HepG2 (cell line): ENCODE measurements around the gene PACRGL.

Source experiments
- BRCA1 ChIP-seq: sonication (generic); formaldehyde crosslinking; IDR thresholded peaks from 2 replicates; pipeline ENCODE4 v1.4.0; 2020; ENCODE audit warnings: missing genetic modification reagents
- CEBPB ChIP-seq: IDR thresholded peaks from 2 replicates; pipeline ENCODE4 v1.6.1; 2011; ENCODE audit warnings: low read depth, low read length, improper control_type of control experiment, borderline replicate concordance
- MXI1 ChIP-seq: IDR thresholded peaks from 3 replicates; pipeline ENCODE4 v1.6.1; 2012; ENCODE audit warnings: low read depth, low read length, inconsistent platforms, borderline replicate concordance
- TF ChIP-seq, protein P1 (sequence below): sonication (generic); formaldehyde crosslinking; IDR thresholded peaks from 2 replicates; pipeline ENCODE4 v1.5.1; 2020; ENCODE audit warnings: mild to moderate bottlenecking, missing genetic modification reagents, moderate library complexity
- TF ChIP-seq, protein P2 (sequence below): sonication (generic); formaldehyde crosslinking; IDR thresholded peaks from 2 replicates; pipeline ENCODE4 v1.9.0; 2021; ENCODE audit warnings: missing genetic modification reagents, mild to moderate bottlenecking, borderline replicate concordance

DNA sequence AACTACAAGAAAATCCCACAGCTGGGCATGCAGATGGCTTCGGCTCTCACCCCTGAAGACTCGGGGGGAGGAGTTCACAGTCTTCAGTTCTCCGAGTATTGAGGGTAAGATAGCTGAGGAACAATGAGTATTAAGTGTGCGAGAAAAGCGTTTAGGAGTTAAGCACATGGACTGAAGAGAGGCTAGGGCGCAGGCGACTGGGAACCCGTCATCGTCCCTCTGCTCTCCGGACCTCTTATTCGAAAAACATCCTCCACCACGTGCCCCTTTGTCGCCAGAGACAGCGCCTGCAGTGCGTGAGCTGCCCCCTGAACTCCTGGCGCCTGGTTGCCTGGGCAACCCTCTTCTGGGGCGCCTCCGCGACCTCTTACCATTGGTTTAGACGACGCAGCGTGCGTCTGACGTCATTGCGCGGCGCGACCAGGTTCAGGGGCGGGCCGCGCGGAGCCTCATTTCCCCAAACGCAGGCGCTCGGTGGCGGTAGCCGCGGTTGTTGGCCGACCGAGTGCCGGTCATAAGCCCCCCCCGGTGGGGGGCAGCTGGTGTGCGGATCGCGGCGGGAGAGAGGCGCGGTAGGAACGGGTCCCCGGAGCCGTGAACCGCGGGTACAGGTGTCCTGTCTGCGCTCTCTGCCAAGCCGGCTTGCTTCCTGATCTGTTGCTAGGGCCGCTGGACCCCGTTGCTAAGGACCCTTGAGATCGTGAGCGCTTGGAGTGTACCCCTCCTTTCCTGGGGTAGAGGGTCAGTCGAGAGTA lies at the start of gene PACRGL:
- TF ChIP-seq, protein P1, sequence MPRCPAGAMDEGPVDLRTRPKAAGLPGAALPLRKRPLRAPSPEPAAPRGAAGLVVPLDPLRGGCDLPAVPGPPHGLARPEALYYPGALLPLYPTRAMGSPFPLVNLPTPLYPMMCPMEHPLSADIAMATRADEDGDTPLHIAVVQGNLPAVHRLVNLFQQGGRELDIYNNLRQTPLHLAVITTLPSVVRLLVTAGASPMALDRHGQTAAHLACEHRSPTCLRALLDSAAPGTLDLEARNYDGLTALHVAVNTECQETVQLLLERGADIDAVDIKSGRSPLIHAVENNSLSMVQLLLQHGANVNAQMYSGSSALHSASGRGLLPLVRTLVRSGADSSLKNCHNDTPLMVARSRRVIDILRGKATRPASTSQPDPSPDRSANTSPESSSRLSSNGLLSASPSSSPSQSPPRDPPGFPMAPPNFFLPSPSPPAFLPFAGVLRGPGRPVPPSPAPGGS = peak; percentile 50; the same call in 1 of the 2 replicates
- TF ChIP-seq, protein P2, sequence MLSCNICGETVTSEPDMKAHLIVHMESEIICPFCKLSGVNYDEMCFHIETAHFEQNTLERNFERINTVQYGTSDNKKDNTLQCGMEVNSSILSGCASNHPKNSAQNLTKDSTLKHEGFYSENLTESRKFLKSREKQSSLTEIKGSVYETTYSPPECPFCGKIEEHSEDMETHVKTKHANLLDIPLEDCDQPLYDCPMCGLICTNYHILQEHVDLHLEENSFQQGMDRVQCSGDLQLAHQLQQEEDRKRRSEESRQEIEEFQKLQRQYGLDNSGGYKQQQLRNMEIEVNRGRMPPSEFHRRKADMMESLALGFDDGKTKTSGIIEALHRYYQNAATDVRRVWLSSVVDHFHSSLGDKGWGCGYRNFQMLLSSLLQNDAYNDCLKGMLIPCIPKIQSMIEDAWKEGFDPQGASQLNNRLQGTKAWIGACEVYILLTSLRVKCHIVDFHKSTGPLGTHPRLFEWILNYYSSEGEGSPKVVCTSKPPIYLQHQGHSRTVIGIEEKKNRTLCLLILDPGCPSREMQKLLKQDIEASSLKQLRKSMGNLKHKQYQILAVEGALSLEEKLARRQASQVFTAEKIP (CRISPR knock-in tag) = no peak
- TF ChIP-seq MXI1 (peak; percentile 95; the same call in 2 of the 3 replicates), BRCA1 (CRISPR knock-in tag) (no peak), CEBPB (no peak)
